Small intestine (tissue), 7 donors: Measurements from ENCODE around the gene CLEC2L. TPM values are rescaled to one million over a fixed set of nuclear protein-coding genes. Genes with fewer than 3 reads are reported as not detected.

Source experiments
- DNase-seq, 2 donors: peaks; one replicate each; pipeline versions ENCODE4 v3.0.0 to v3.0.0-alpha.2; 2013
- FAIRE-seq: peaks from 2 replicates; lab custom pipeline; 2012; peaks lifted over from hg19 to GRCh38; lab: Jason Lieb, UNC
- H3K27ac ChIP-seq, 3 donors: one replicate each; pipeline ENCODE4 v1.5.1; 2013; ENCODE audit warnings: low read length in 2 of 3, mild to moderate bottlenecking in 2 of 3, control low read depth in 1 of 3, inconsistent platforms in 1 of 3, low read depth in 1 of 3, moderate library complexity in 1 of 3
- H3K27me3 ChIP-seq, 3 donors: one replicate each; pipeline ENCODE4 v1.6.1; 2013; ENCODE audit warnings: low read length in 3 of 3, inconsistent platforms in 1 of 3; ENCODE audit not compliant: control insufficient read depth in 3 of 3, insufficient read depth in 3 of 3
- H3K36me3 ChIP-seq, 3 donors: one replicate each; pipeline ENCODE4 v1.6.1; 2013; ENCODE audit warnings: low read length in 3 of 3, inconsistent platforms in 1 of 3, low read depth in 1 of 3, mild to moderate bottlenecking in 1 of 3, moderate library complexity in 1 of 3; ENCODE audit not compliant: control insufficient read depth in 3 of 3, insufficient read depth in 2 of 3
- H3K4me1 ChIP-seq, 3 donors: one replicate each; pipeline ENCODE4 v1.6.1; 2013; ENCODE audit warnings: low read length in 2 of 3, inconsistent platforms in 1 of 3, low read depth in 1 of 3, mild to moderate bottlenecking in 1 of 3, moderate library complexity in 1 of 3; ENCODE audit not compliant: control insufficient read depth in 3 of 3, insufficient read depth in 2 of 3
- H3K4me3 ChIP-seq, 3 donors: one replicate each; pipeline ENCODE4 v1.5.1; 2013; ENCODE audit warnings: low read length in 3 of 3, control low read depth in 1 of 3, inconsistent platforms in 1 of 3, low read depth in 1 of 3, mild to moderate bottlenecking in 1 of 3, moderate library complexity in 1 of 3
- H3K9me3 ChIP-seq, 2 donors: one replicate each; pipeline ENCODE4 v1.6.1; 2013; ENCODE audit warnings: low read depth in 1 of 2, low read length in 1 of 2; ENCODE audit not compliant: control insufficient read depth in 2 of 2, insufficient read depth in 1 of 2
- whole genome bisulfite sequencing, 3 donors: extraction: QIAGEN DNeasy Blood & Tissue Kit; methylation state at CpG; one replicate each; pipeline ENCODE4 v1.1.7; 2013; 5-methylcytosine and 5-hydroxymethylcytosine counted together
- polyA plus RNA-seq, 4 donors: library from polyadenylated mRNA; stranded (reverse) in 3 of 4; unstranded in 1 of 4; fragments of 200-250 nt in 3 of 4; fragments of 120-200 nt in 1 of 4; gene quantifications; one replicate each; pipeline versions ENCODE4 v1.2.1 to v1.2.3, GENCODE V29; 2013
- donor health status: healthy with polysubstance abuse.
- donor health status: control.
- donor health status: control.
- donor health status: Bipolar disorder and iron deficiency.
- donor health status: healthy.

The CLEC2L gene
- polyA plus RNA-seq, 4 donors = 0.22 to 1.4 TPM; not detected in 2

- no peak for FAIRE-seq
- no peak overlapping the region for H3K27ac ChIP-seq
- no peak for DNase-seq
- no peak overlapping the region for H3K4me3 ChIP-seq
- H3K27me3 ChIP-seq = peaks cover 7 to 39% (median 11%) of the 10 kb centered on the region in 3 donors
- peaks cover 0 to 5% (median 0%) of the 10 kb centered on the region in 3 donors for H3K4me1 ChIP-seq
- H3K9me3 ChIP-seq = peaks cover 0 to 9% of the 10 kb centered on the region in 2 donors
- WGBS, 3 donors = 73 to 82% (median 77%) methylated on average over 5 of the region's 5 CpGs
- no peaks in the 10 kb centered on the region for H3K36me3 ChIP-seq
Observed at GRCh38 chr7:139487366-139488080, 36.0 kb upstream of the CLEC2L start.

DNA sequence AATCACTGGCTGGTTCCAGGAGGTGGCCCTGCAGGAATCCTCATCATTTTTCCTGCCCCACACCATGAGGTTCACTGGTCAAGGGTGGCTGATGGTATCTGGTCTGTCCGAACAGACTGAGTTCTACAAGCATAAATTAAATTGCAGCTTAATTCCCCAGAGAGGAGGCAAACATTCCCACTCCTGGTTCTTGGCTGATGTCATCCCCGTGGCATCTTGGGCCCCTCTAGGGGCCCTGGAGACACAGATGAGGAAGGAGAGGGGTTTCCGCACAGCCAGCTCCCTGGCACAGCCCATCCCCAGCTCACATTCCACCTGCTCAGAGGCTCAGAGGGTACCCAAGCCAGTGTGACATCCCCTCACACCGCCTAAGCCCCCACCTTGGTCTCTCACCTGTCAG is 34.7 kb upstream of the CLEC2L start:
- H3K4me1 ChIP-seq = no peaks in the 10 kb centered on the region
- no peak overlapping the region for H3K4me3 ChIP-seq
- peaks cover 0 to 29% (median 2%) of the 10 kb centered on the region in 3 donors for H3K27me3 ChIP-seq
- no peaks in the 10 kb centered on the region for H3K36me3 ChIP-seq
- no peak overlapping the region for H3K27ac ChIP-seq
- DNase-seq = no peak
- WGBS, 3 donors = 59 to 69% (median 62%) methylated on average over 4 of the region's 4 CpGs
- FAIRE-seq = no peak
- H3K9me3 ChIP-seq = peaks cover 0 to 13% of the 10 kb centered on the region in 2 donors

GRCh38 chr7:139490130-139490529 is 33.4 kb upstream of the CLEC2L start:
- 26 to 59% (median 45%) methylated on average over 5 of the region's 5 CpGs for whole genome bisulfite sequencing, 3 donors
- DNase-seq (no peak), FAIRE-seq (no peak)
- Histone ChIP-seq H3K27ac (no peak overlapping the region), H3K36me3 (no peaks in the 10 kb centered on the region), H3K4me3 (no peak overlapping the region), H3K4me1 (no peaks in the 10 kb centered on the region), H3K9me3 (peaks cover 0 to 13% of the 10 kb centered on the region in 2 donors), H3K27me3 (peaks cover 0 to 20% (median 0%) of the 10 kb centered on the region in 3 donors)

- no peak for FAIRE-seq
Observed at GRCh38 chr7:139492293-139492692, 31.2 kb upstream of the CLEC2L start.

GRCh38 chr7:139494835-139495579 is 28.5 kb upstream of the CLEC2L start:
- WGBS, 3 donors = 50 to 62% (median 51%) methylated on average over 5 of the region's 5 CpGs
- Histone ChIP-seq H3K36me3 (no peaks in the 10 kb centered on the region), H3K27ac (no peak overlapping the region), H3K27me3 (peaks cover 0 to 17% (median 0%) of the 10 kb centered on the region in 3 donors), H3K4me1 (no peaks in the 10 kb centered on the region), H3K9me3 (peaks cover 0 to 13% of the 10 kb centered on the region in 2 donors), H3K4me3 (no peak overlapping the region)
- no peak for DNase-seq
- FAIRE-seq = no peak

More at GRCh38 chr7:139492293-139492692, 31.2 kb upstream of the CLEC2L start:
- no peak for DNase-seq
- no peak overlapping the region for H3K4me3 ChIP-seq
- H3K9me3 ChIP-seq = peaks cover 0 to 13% of the 10 kb centered on the region in 2 donors
- 57 to 68% (median 67%) methylated on average over 1 of the region's 1 CpG for WGBS, 3 donors
- no peaks in the 10 kb centered on the region for H3K36me3 ChIP-seq
- no peak overlapping the region for H3K27ac ChIP-seq
- H3K4me1 ChIP-seq = no peaks in the 10 kb centered on the region
- peaks cover 0 to 14% (median 0%) of the 10 kb centered on the region in 3 donors for H3K27me3 ChIP-seq

DNA sequence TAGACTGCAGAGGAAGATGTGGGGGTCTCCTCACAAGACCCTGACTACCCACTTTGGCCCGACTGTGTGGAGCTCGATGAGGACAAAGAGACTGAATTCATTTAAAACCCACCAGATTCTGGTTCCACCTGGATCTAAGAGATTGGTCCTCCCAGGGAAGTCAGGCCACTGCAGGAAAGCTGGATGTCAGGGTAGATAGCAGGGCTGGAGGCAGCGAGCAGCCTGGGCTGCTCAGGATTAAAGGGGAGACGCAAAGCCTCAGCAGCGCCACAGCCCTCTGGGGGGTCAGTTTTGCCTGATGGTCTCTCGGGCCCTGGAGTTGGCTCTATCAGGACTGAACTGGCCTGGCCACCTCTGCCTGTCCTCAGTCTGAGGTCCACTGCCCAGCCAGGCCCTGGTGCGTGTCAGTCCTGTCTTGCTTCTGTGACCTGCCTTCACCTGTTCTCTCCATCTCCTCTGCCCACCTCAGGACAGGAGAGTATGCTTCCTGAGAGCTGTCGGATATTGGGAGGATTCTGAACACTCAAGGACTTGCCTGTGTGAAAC is 27.8 kb upstream of the CLEC2L start:
- no peak for DNase-seq
- Histone ChIP-seq H3K27me3 (peaks cover 0 to 17% (median 0%) of the 10 kb centered on the region in 3 donors), H3K9me3 (peaks cover 0 to 13% of the 10 kb centered on the region in 2 donors), H3K36me3 (no peaks in the 10 kb centered on the region), H3K4me3 (no peak overlapping the region), H3K4me1 (no peaks in the 10 kb centered on the region), H3K27ac (no peak overlapping the region)
- 85 to 91% (median 89%) methylated on average over 8 of the region's 8 CpGs for WGBS, 3 donors
- FAIRE-seq = no peak

GRCh38 chr7:139496528-139496927 is 27.0 kb upstream of the CLEC2L start:
- DNase-seq (no peak), FAIRE-seq (no peak)
- 90 to 94% (median 93%) methylated on average over 10 of the region's 10 CpGs for WGBS, 3 donors
- Histone ChIP-seq H3K27me3 (peaks cover 0 to 17% (median 0%) of the 10 kb centered on the region in 3 donors), H3K36me3 (no peaks in the 10 kb centered on the region), H3K4me1 (no peaks in the 10 kb centered on the region), H3K27ac (no peak overlapping the region), H3K4me3 (no peak overlapping the region), H3K9me3 (peaks cover 0 to 13% of the 10 kb centered on the region in 2 donors)

- Histone ChIP-seq H3K4me1 (no peaks in the 10 kb centered on the region), H3K27ac (no peak overlapping the region), H3K4me3 (no peak overlapping the region), H3K36me3 (no peaks in the 10 kb centered on the region), H3K9me3 (no peaks in the 10 kb centered on the region), H3K27me3 (peaks cover 0 to 20% (median 0%) of the 10 kb centered on the region in 3 donors)
- FAIRE-seq (no peak), DNase-seq (no peak)
- 54 to 92% (median 74%) methylated on average over 7 of the region's 7 CpGs for WGBS, 3 donors
Observed at GRCh38 chr7:139500770-139501138, 22.7 kb upstream of the CLEC2L start.
